Psoas muscle (tissue), 8 donors: ENCODE data around the gene ARFIP1. TPM values are rescaled to one million over a fixed set of nuclear protein-coding genes. Genes with fewer than 3 reads are reported as not detected.
"Not testable (repeated sequence)": the region's sequence is repeated elsewhere in the genome, so short reads cannot be mapped to it uniquely, and the experiment has no call there.

Experiments used
- ATAC-seq, 4 donors: fragments of 200-7000 bp; cut with Tn5 transposase; one replicate each; pipeline ENCODE4 v1.9.1; 2020; ENCODE audit warnings: moderate library complexity in 3 of 4, mild to moderate bottlenecking in 2 of 4
- DNase-seq, 2 donors: peaks; one replicate each; pipeline ENCODE4 v3.0.0-alpha.2; 2020
- H3K27ac ChIP-seq: fragments of 200-600 bp; one replicate; pipeline ENCODE4 v1.8.0; 2022
- H3K27me3 ChIP-seq, 3 donors: fragments of 200-600 bp in 1 of 3; one replicate each; pipeline versions ENCODE4 v1.6.1 to v1.8.0; 2013 to 2022; ENCODE audit warnings: low read length in 2 of 3, mild to moderate bottlenecking in 2 of 3, moderate library complexity in 1 of 3; ENCODE audit not compliant: insufficient read depth in 3 of 3
- H3K36me3 ChIP-seq, 2 donors: fragments of 200-600 bp in 1 of 2; one replicate each; pipeline versions ENCODE4 v1.6.1 to v1.8.0; 2013 to 2022; ENCODE audit warnings: low read depth in 1 of 2, mild to moderate bottlenecking in 1 of 2, moderate library complexity in 1 of 2; ENCODE audit not compliant: insufficient read depth in 1 of 2
- H3K4me1 ChIP-seq: fragments of 200-600 bp; one replicate; pipeline ENCODE4 v1.8.0; 2022
- H3K4me3 ChIP-seq: fragments of 200-600 bp; one replicate; pipeline ENCODE4 v1.8.0; 2022; ENCODE audit warnings: mild to moderate bottlenecking
- H3K9me3 ChIP-seq: fragments of 200-600 bp; one replicate; pipeline ENCODE4 v1.8.0; 2022
- CTCF ChIP-seq: fragments of 200-600 bp; IDR thresholded peaks from one replicate; pipeline ENCODE4 v1.8.0; 2022; ENCODE audit warnings: antibody characterized with exemption
- WGBS, 3 donors: extraction: QIAGEN DNeasy Blood & Tissue Kit; methylation state at CpG; one replicate each; pipeline versions ENCODE4 v1.1.6 to v1.1.7; 2013; 5-methylcytosine and 5-hydroxymethylcytosine counted together
- intact Hi-C, 2 donors: fragments of 100-400 bp; cut with DNase I; formaldehyde crosslinking; loops; one replicate each; pipeline versions ENCODE4 v1.11.0 to v1.14.2; 2022
- polyA plus RNA-seq, 3 donors: library from polyadenylated mRNA; stranded (reverse); fragments of 200-250 nt; gene quantifications; one replicate each; pipeline ENCODE4 v1.2.3, GENCODE V29; 2013
- total RNA-seq, 4 donors: library from RNA; stranded (reverse); fragmentation: NEBNext Ultra II Directional in 2 of 4; extraction: Animal tissue kit (Norgen Biotek cat#: 25700) in 2 of 4; gene quantifications; one replicate each; pipeline versions ENCODE4 v1.2.1 to v1.2.4, GENCODE V29; 2021 to 2023
- donor health status: healthy with polysubstance abuse.
- donor health status: DM: no; HTN: no; CAD: no; lungs with moderate emphysema.
- donor health status: Bipolar disorder and iron deficiency.
- donor health status: healthy.
- donor health status: DM: yes; HTN: yes; CAD: no.
- donor health status: DM: no; HTN: no; CAD: no.
- donor health status: DM: no; HTN: no; CAD: no.
- donor health status: DM: yes; HTN: yes; CAD: no.

Gene ARFIP1
- total and polyA plus RNA-seq, 7 donors = 6.8 to 15.7 (median 12.2) TPM

- Histone ChIP-seq H3K36me3 (no peaks in the 10 kb centered on the region), H3K4me3 (no peak overlapping the region), H3K27ac (no peak overlapping the region), H3K4me1 (no peaks in the 10 kb centered on the region), H3K27me3 (no peaks in the 10 kb centered on the region), H3K9me3 (no peaks in the 10 kb centered on the region)
- TF ChIP-seq CTCF = no peak
- WGBS, 3 donors = 67 to 100% (median 71%) methylated on average over 1 of the region's 1 CpG
- intact Hi-C loops = no loop called here
- ATAC-seq = no peak
- no peak for DNase-seq
Observed at GRCh38 chr4:152763796-152764195, 16.0 kb upstream of the ARFIP1 start.

GRCh38 chr4:152765069-152765737 is 14.6 kb upstream of the ARFIP1 start:
- intact Hi-C loops = not testable (repeated sequence)
- WGBS, 3 donors = 93 to 97% (median 95%) methylated on average over 31 to 54 of the region's 54 CpGs

GRCh38 chr4:152771741-152772533 is 7.8 kb upstream of the ARFIP1 start:
- Histone ChIP-seq H3K36me3 (no peaks in the 10 kb centered on the region), H3K27me3 (no peaks in the 10 kb centered on the region), H3K9me3 (no peaks in the 10 kb centered on the region), H3K4me3 (no peak overlapping the region), H3K4me1 (no peaks in the 10 kb centered on the region), H3K27ac (no peak overlapping the region)
- DNase-seq = no peak
- intact Hi-C loops = no loop called here
- TF ChIP-seq CTCF = no peak
- ATAC-seq = no peak
- WGBS, 3 donors = 54 to 62% (median 58%) methylated on average over 3 of the region's 3 CpGs

More at GRCh38 chr4:152765069-152765737, 14.6 kb upstream of the ARFIP1 start:
- not testable (repeated sequence) for DNase-seq, H3K4me1 ChIP-seq, H3K27ac ChIP-seq, H3K9me3 ChIP-seq, H3K36me3 ChIP-seq, H3K4me3 ChIP-seq, H3K27me3 ChIP-seq, ATAC-seq

GRCh38 chr4:152773339-152773738 is 6.4 kb upstream of the ARFIP1 start:
- ATAC-seq = no peak
- no peaks in the 10 kb centered on the region for H3K9me3 ChIP-seq
- no peaks in the 10 kb centered on the region for H3K36me3 ChIP-seq
- intact Hi-C loops = no loop called here
- H3K4me3 ChIP-seq = no peak overlapping the region
- no peak for DNase-seq
- TF ChIP-seq CTCF = no peak
- H3K27me3 ChIP-seq = no peaks in the 10 kb centered on the region
- H3K27ac ChIP-seq = no peak overlapping the region
- WGBS, 3 donors = 84 to 100% (median 91%) methylated on average over 2 of the region's 2 CpGs
- no peaks in the 10 kb centered on the region for H3K4me1 ChIP-seq

- Histone ChIP-seq H3K36me3 (no peaks in the 10 kb centered on the region), H3K27me3 (no peaks in the 10 kb centered on the region), H3K9me3 (no peaks in the 10 kb centered on the region), H3K27ac (no peak overlapping the region), H3K4me1 (no peaks in the 10 kb centered on the region), H3K4me3 (no peak overlapping the region)
- intact Hi-C loops = no loop called here
- 50 to 57% (median 52%) methylated on average over 1 of the region's 1 CpG for WGBS, 3 donors
- no peak for DNase-seq
- TF ChIP-seq CTCF = no peak
- no peak for ATAC-seq
Observed at GRCh38 chr4:152773953-152774352, 5.8 kb upstream of the ARFIP1 start.
